ENCODE data around the gene RASA3.

DNA sequence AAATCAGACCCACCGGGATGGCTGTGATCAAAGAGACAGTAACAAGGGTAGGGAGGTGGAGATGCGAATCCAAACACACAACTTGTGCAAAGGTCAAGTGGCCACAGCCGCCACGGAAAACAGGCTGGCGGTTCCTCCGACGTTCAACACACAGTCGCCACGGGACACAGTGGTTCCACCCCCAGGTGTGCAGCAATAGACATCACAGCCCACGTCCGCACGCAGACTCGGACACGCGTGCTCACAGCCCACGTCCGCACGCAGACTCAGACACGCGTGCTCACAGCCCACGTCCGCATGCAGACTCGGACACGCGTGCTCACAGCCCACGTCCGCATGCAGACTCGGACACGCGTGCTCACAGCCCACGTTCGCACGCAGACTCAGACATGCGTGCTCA lies 70.1 kb downstream of the RASA3 start:
- no peak for TF ChIP-seq POLR2AphosphoS5 (IDR thresholded peaks at IDR 0.05; ENCODE audit: low read depth, low read length)
- TF ChIP-seq, protein P1, sequence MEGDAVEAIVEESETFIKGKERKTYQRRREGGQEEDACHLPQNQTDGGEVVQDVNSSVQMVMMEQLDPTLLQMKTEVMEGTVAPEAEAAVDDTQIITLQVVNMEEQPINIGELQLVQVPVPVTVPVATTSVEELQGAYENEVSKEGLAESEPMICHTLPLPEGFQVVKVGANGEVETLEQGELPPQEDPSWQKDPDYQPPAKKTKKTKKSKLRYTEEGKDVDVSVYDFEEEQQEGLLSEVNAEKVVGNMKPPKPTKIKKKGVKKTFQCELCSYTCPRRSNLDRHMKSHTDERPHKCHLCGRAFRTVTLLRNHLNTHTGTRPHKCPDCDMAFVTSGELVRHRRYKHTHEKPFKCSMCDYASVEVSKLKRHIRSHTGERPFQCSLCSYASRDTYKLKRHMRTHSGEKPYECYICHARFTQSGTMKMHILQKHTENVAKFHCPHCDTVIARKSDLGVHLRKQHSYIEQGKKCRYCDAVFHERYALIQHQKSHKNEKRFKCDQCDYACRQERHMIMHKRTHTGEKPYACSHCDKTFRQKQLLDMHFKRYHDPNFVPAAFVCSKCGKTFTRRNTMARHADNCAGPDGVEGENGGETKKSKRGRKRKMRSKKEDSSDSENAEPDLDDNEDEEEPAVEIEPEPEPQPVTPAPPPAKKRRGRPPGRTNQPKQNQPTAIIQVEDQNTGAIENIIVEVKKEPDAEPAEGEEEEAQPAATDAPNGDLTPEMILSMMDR (IDR thresholded peaks at IDR 0.05 in 2 of 3, conservative IDR thresholded peaks at IDR 0.05 in 1 of 3; ENCODE audit: borderline replicate concordance in 1 of 3, insufficient read depth in 1 of 3, low read depth in 2 of 3, low read length in 2 of 3): no peak
- no peak for TF ChIP-seq POLR2A (IDR thresholded peaks at IDR 0.05; ENCODE audit: borderline replicate concordance, extremely low read depth, insufficient read depth, insufficient read length)
- TF ChIP-seq EZH2 (IDR thresholded peaks at IDR 0.05): no peak
- no peak for TF ChIP-seq SRF (IDR thresholded peaks at IDR 0.05; ENCODE audit: low read depth)
- TF ChIP-seq RAD21 (IDR thresholded peaks at IDR 0.05; ENCODE audit: low read depth): no peak
- TF ChIP-seq, protein P2, sequence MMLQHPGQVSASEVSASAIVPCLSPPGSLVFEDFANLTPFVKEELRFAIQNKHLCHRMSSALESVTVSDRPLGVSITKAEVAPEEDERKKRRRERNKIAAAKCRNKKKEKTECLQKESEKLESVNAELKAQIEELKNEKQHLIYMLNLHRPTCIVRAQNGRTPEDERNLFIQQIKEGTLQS (IDR thresholded peaks at IDR 0.05): no peak
- no peak for TF ChIP-seq FOSL1 (IDR thresholded peaks at IDR 0.05; ENCODE audit: low read depth)
- no peak for TF ChIP-seq ZNF274 (IDR thresholded peaks at IDR 0.05; ENCODE audit: low read depth, low read length)

All from HCT116 (cell line).